ENCODE data around the gene AZI2. TPM values are rescaled to one million over a fixed set of nuclear protein-coding genes. Genes with fewer than 3 reads are reported as not detected.

The AZI2 gene
- total RNA-seq, 1 donor, result 82.0 TPM

- H3K4me3 ChIP-seq (ENCODE audit: low read depth, low read length), result no peak overlapping the region
- DNase-seq (ENCODE audit: low read depth), result no peak
- TF ChIP-seq CTCF (IDR thresholded peaks at IDR 0.05; ENCODE audit: insufficient read depth, low read length), result no peak
These were observed 53.8 kb downstream of the AZI2 start for GRCh38 chr3:28294667-28295413.

- DNase-seq (ENCODE audit: low read depth), result no peak
- no peak overlapping the region for H3K4me3 ChIP-seq (ENCODE audit: low read depth, low read length)
- no peak for TF ChIP-seq CTCF (IDR thresholded peaks at IDR 0.05; ENCODE audit: insufficient read depth, low read length)
These were observed 56.0 kb downstream of the AZI2 start for GRCh38 chr3:28292622-28293021.

- no peak for DNase-seq (ENCODE audit: low read depth)
- no peak for TF ChIP-seq CTCF (IDR thresholded peaks at IDR 0.05; ENCODE audit: insufficient read depth, low read length)
- H3K4me3 ChIP-seq (ENCODE audit: low read depth, low read length), result no peak overlapping the region
These were observed 57.0 kb downstream of the AZI2 start for GRCh38 chr3:28291577-28291976.

- no peak for TF ChIP-seq CTCF (IDR thresholded peaks at IDR 0.05; ENCODE audit: insufficient read depth, low read length)
- no peak for DNase-seq (ENCODE audit: low read depth)
- H3K4me3 ChIP-seq (ENCODE audit: low read depth, low read length), result no peak overlapping the region
These were observed 57.7 kb downstream of the AZI2 start for GRCh38 chr3:28290863-28291300.

- no peak for DNase-seq (ENCODE audit: low read depth)
- TF ChIP-seq CTCF (IDR thresholded peaks at IDR 0.05; ENCODE audit: insufficient read depth, low read length), result no peak
- no peak overlapping the region for H3K4me3 ChIP-seq (ENCODE audit: low read depth, low read length)
These were observed 61.6 kb downstream of the AZI2 start for GRCh38 chr3:28287046-28287445.

GRCh38 chr3:28286595-28286994 lies 62.0 kb downstream of the AZI2 start:
- peak; percentile 65 for DNase-seq (ENCODE audit: low read depth)
- peak; percentile 65 for TF ChIP-seq CTCF (IDR thresholded peaks at IDR 0.05; ENCODE audit: insufficient read depth, low read length)
- no peak overlapping the region for H3K4me3 ChIP-seq (ENCODE audit: low read depth, low read length)

- no peak for TF ChIP-seq CTCF (IDR thresholded peaks at IDR 0.05; ENCODE audit: insufficient read depth, low read length)
- no peak for DNase-seq (ENCODE audit: low read depth)
- no peak overlapping the region for H3K4me3 ChIP-seq (ENCODE audit: low read depth, low read length)
These were observed 67.8 kb downstream of the AZI2 start for GRCh38 chr3:28280781-28281180.
